ENCODE data around the gene SDHAF2. TPM values are rescaled to one million over a fixed set of nuclear protein-coding genes. Genes with fewer than 3 reads are reported as not detected.

Gene SDHAF2
- total and polyA plus RNA-seq, 9 of the 15 experiments (the other 6 are each of a cell fraction or from before 2014, with no cell fraction given): 21.2 to 144 (median 40.4) TPM

- no peak overlapping the region for H3K4me2 ChIP-seq (ENCODE audit: insufficient read depth, low read length)
- no TSS peak for BruUV-seq (replicated peaks)
- TF ChIP-seq CTCF (IDR thresholded peaks at IDR 0.05 in 2 of 3, conservative IDR thresholded peaks at IDR 0.05 in 1 of 3; ENCODE audit: insufficient read depth in 2 of 3, low read depth in 1 of 3, low read length in 3 of 3) (peak; percentile 29 to 43 (median 31); a peak in 3 of 6 replicates), RFX1 (IDR thresholded peaks at IDR 0.05) (0 out of 2 replicates have a peak, but pooled peaks have one; percentile 13), ARNT (IDR thresholded peaks at IDR 0.05) (no peak), HINFP (tag; conservative IDR thresholded peaks at IDR 0.05; ENCODE audit: low read depth) (no peak), CTCFL (IDR thresholded peaks at IDR 0.05; ENCODE audit: borderline replicate concordance, insufficient read depth, low read depth, low read length, poor library complexity, severe bottlenecking) (no peak)
- no peak overlapping the region for H2AFZ ChIP-seq (ENCODE audit: low read depth, low read length)
- no peaks in the 10 kb centered on the region for H3K27me3 ChIP-seq (ENCODE audit: control insufficient read depth in 2 of 2, insufficient read depth in 2 of 2, low read length in 2 of 2)
- no peaks in the 10 kb centered on the region for H3K79me2 ChIP-seq (ENCODE audit: control insufficient read depth, insufficient read depth, low read length)
- ChIA-PET CTCF (ENCODE audit: low intra/inter-chr PET ratio) (no interaction called here), POLR2A (interaction anchor here (0.6 kb wide), 1 partner anchor 31 kb away, joined by 3 read pairs; the partner anchor contains the start of genes CPSF7 and SDHAF2)
- ATAC-seq: peak; percentile 64
- no peak for FAIRE-seq
- in situ Hi-C loops (cut with MboI): no loop called here
- no peaks in the 10 kb centered on the region for H3K9me1 ChIP-seq (ENCODE audit: control insufficient read depth, insufficient read depth, low read length)
- no peak overlapping the region for H3K9ac ChIP-seq (ENCODE audit: insufficient read depth in 1 of 2, low read depth in 2 of 2, low read length in 2 of 2)
- H3K4me3 ChIP-seq: no peak overlapping the region
- WGBS (ENCODE audit: insufficient coverage, low coverage, missing lambda C conversion rate): 53% methylated on average over 5 of the region's 5 CpGs
- intact Hi-C loops (cut with micrococcal nuclease): no loop called here
- H3K9me3 ChIP-seq (replicated peaks; ENCODE audit: control insufficient read depth, insufficient read depth, low read depth, low read length): no peaks in the 10 kb centered on the region
- no peaks in the 10 kb centered on the region for H3K4me1 ChIP-seq (replicated peaks in 1 of 2; ENCODE audit: control insufficient read depth in 2 of 2, insufficient read depth in 2 of 2, low read length in 2 of 2)
- H3K27ac ChIP-seq (ENCODE audit: extremely low read depth, low read depth, low read length): no peak overlapping the region
- peak in 1 of 4 experiments; percentile 38 for DNase-seq (ENCODE audit: extremely low read depth in 1 of 4, low spot score in 3 of 4)
- H3K36me3 ChIP-seq (ENCODE audit: control insufficient read depth, insufficient read depth, low read length): no peaks in the 10 kb centered on the region
- no peaks in the 10 kb centered on the region for H4K20me1 ChIP-seq (replicated peaks; ENCODE audit: control insufficient read depth, insufficient read depth, low read length)
Measured at GRCh38 chr11:61460986-61461385, 31.1 kb downstream of the SDHAF2 start.
